Measurements from ENCODE around the gene ANXA8.
"Not testable (repeated sequence)": the region's sequence is repeated elsewhere in the genome, so short reads cannot be mapped to it uniquely, and the experiment has no call there.

Gene ANXA8

GRCh38 chr10:47483923-47484322, at the start of gene ANXA8:
Gene ANXA8 (minus strand): TSS chr10:47484115. CDS start chr10:47483933, 182 bp downstream.
- DNase-seq = not testable (repeated sequence)

DNA sequence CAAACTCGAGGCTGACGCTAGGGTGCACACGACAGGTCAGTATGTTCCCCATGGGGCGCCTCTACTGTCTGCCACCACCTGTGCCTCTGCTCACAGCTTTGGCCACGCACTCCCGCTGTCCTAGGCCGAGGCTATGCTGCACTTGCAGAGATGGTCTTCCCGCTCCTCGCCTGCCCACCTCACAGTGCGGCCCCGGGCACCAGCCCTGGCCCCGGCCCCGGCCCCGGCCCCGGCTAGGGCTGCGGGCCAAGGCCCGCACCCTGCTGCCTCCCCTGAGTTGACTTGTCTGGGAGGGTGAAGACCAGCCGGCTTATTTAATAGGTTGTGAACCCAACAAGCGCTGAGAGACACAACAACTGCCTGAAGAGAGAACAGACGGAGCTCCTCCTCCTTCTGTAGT, 39.6 kb upstream of the ANXA8 start, which contains the start of gene AGAP9:
AGAP9 (minus strand) TSS at position 164 of the 400 bp plus-strand sequence; CDS start at position 52, 112 bp downstream.
- DNase-seq = not testable (repeated sequence)

GRCh38 chr10:47502313-47502712, 18.4 kb upstream of the ANXA8 start:
- not testable (repeated sequence) for DNase-seq

GRCh38 chr10:47494226-47494625, 10.3 kb upstream of the ANXA8 start:
- DNase-seq = not testable (repeated sequence)

DNA sequence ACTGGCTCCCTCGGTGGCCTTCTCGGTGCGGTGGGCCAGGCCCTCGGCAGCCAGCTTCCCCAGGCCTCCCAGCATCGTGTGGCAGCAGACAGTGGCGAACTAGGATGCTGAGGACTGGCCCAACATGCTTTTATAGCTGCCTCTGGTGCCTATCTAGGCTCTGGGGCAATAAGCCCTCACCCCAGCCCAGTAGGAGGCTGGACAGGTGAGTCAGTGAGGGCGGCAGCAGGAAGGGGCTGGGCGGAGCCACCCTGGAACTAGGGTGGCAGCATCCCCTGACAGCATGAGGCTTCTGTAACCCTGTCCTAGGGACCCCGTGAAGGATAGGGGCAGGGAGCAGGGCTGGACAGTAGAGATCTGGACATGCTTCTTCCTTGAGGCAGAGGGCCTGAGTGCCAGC, 7.7 kb upstream of the ANXA8 start, which contains the start of gene FAM25G:
FAM25G (minus strand) TSS at position 101 of the 400 bp plus-strand sequence; CDS start at position 75, 26 bp downstream.
- DNase-seq = not testable (repeated sequence)

DNA sequence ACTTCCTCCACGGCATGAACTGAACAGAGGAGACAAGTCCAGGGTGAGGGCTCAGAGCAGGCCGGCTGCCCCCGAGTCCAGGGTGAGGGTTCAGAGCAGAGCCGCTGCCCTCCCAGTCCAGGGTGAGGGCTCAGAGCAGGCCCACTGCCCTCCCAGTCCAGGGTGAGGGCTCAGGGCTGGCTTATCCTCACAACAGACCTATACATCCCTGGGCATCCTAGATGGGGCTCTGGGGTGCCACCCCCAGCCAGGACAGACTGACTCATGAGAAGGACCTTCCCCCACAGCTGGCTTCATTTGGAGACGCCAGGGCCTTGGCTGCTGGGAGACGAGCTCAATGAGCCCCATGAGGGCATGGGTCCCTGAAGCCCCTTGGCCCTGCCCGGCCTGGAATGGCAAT, 5.7 kb upstream of the ANXA8 start:
- not testable (repeated sequence) for DNase-seq

DNA sequence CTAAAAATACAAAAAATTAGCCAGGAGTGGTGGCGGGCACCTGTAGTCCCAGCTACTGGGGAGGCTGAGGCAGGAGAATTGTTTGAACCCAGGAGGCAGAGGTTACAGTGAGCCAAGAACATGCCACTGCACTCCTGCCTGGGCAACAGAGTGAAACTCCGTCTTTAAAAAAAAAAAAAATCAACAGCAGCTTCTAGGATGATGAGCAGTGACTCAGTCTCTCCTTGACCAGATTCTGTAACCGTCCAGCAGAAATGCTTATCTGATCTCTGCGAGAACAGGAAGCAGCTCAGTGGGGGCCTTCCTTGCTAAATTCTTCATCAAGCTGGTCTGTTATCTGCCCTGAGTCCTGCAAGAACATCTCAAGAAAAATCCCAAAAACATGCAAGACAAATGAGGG, 2.0 kb upstream of the ANXA8 start:
- DNase-seq = not testable (repeated sequence)

GRCh38 chr10:47484786-47485185, 871 bp upstream of the ANXA8 start:
- not testable (repeated sequence) for DNase-seq

DNA sequence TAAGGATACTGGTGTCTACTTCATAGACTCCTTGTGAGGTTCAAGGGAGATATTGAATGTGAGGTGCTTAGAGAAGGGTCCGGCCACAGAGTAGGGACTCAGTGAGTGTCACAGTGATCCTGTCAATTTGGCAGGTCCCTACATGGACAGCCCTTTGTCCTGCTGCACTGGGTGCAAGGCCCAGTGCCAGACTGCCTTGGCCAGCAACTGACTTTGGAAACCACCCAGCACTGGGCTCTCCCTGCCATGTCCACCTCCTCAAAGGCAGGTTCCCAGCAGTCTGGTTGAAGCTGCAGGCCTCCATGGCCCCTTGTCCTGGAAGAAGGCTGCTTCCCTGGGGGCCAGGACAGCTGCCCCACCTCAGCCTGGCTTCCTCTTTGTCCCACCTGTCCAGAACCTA, 1.5 kb downstream of the ANXA8 start:
- DNase-seq = not testable (repeated sequence)

- not testable (repeated sequence) for DNase-seq
Observed at GRCh38 chr10:47481768-47482181, 2.1 kb downstream of the ANXA8 start.

- DNase-seq = not testable (repeated sequence)
Observed at GRCh38 chr10:47481182-47481766, 2.6 kb downstream of the ANXA8 start.

- not testable (repeated sequence) for DNase-seq
Observed at GRCh38 chr10:47480133-47480532, 3.8 kb downstream of the ANXA8 start.

GRCh38 chr10:47478114-47478513, 5.8 kb downstream of the ANXA8 start:
- not testable (repeated sequence) for DNase-seq

DNA sequence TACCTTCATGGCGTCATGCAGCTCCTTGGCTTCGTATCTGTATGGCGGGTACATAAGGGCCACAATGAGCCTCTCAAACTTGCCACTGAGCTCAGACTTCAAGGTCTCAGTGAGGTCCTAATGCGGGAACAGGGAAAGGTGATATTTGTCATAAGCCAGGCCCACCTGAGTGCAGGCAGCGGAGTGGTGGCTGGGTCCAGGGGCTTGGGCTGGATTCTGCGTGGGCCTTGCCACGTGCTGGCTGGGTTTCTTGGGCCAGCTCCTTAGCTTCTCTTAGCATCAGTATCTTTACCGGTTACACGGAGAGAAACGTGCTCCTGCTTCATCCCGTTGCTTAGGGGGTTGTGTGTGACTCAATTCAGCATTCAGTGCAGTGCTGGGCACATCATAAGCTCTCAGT, 6.8 kb downstream of the ANXA8 start:
- not testable (repeated sequence) for DNase-seq

- not testable (repeated sequence) for DNase-seq
Observed at GRCh38 chr10:47475101-47475500, 8.8 kb downstream of the ANXA8 start.

GRCh38 chr10:47473516-47473915, 10.4 kb downstream of the ANXA8 start:
- not testable (repeated sequence) for DNase-seq

DNA sequence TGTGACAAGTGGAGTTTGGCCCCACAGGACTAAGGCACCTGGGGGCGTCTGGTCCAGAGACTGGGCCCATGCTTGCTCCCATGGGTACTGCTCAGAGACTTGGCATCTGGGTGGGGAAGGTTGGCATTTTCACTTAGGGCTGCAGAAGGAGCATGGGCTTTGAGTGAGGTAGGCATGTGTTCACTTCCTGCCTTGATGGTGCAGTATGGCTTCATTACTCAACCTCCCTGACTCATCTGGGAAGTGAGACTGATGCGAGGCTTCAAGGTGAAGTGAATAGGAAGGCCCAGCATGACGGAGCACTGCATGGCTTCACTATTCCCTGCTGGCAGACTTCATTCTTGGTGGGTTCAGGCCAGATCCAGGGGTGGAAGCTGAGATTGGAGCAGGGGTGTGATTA, 11.3 kb downstream of the ANXA8 start:
- not testable (repeated sequence) for DNase-seq

GRCh38 chr10:47472072-47472471, 11.8 kb downstream of the ANXA8 start:
- DNase-seq = not testable (repeated sequence)

- not testable (repeated sequence) for DNase-seq
Observed at GRCh38 chr10:47468731-47469528, 15.0 kb downstream of the ANXA8 start.

GRCh38 chr10:47467957-47468356, 16.0 kb downstream of the ANXA8 start:
- not testable (repeated sequence) for DNase-seq

GRCh38 chr10:47467458-47467857, 16.5 kb downstream of the ANXA8 start:
- not testable (repeated sequence) for DNase-seq

DNA sequence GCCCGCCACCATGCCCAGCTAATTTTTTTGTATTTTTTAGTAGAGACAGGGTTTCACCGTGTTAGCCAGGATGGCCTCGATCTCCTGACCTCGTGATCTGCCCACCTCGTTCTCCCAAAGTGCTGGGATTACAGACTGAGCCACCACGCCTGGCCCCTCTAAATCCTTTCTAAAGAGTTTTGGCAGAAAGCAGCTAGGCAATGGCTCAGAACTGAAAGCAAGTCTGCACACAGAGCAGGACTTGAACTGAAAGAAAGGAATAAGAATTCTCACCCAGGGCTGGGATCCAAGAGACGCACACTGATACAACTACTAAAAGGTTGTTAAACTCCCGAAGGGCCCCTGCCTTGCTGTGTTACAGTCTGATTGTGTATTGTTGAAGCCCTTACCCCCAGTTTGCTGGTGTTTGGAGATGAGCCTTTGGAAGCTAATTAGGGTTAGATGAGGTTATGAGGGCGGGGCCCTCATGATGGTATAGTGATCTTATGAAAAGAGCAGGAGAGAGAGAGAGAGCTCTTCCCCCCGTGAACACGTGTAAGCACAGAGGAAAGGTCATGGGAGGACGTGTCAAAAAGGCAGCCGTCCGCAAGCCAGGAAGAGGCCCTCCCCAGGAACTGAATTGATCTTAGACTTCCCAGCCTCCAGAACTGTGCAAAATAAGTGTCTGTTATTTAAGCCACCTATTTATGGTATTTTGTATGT, 18.5 kb downstream of the ANXA8 start:
- not testable (repeated sequence) for DNase-seq
